ENCODE measurements around the gene TGFBR3L. TPM values are rescaled to one million over a fixed set of nuclear protein-coding genes. Genes with fewer than 3 reads are reported as not detected.

The TGFBR3L gene
- polyA plus RNA-seq, 3 donors = not detected

- H3K4me3 ChIP-seq (replicated peaks in 1 of 3; ENCODE audit: low read depth in 2 of 3, low read length in 3 of 3) = no peak overlapping the region
- no peak overlapping the region for H3K27ac ChIP-seq (ENCODE audit: low read depth in 1 of 2, low read length in 2 of 2)
- Mint-ChIP-seq H3K27ac (no peak overlapping the region), H3K9me3 (no peaks in the 10 kb centered on the region), H3K27me3 (ENCODE audit: low read depth in 3 of 3) (peaks cover 25 to 43% (median 30%) of the 10 kb centered on the region in 3 donors), H3K4me1 (peaks cover 3% of the 10 kb centered on the region), H3K36me3 (no peaks in the 10 kb centered on the region), H3K4me3 (no peak overlapping the region)
- intact Hi-C loops (cut with micrococcal nuclease) = no loop called here
- H3K4me1 ChIP-seq (ENCODE audit: control insufficient read depth in 1 of 2, insufficient read depth in 2 of 2, low read length in 2 of 2) = no peaks in the 10 kb centered on the region
- H4K20me1 ChIP-seq (ENCODE audit: insufficient read depth, low read length) = no peaks in the 10 kb centered on the region
- no peaks in the 10 kb centered on the region for H3K79me2 ChIP-seq (ENCODE audit: insufficient read depth, low read length)
- peaks cover 0 to 8% of the 10 kb centered on the region in 2 donors for H3K27me3 ChIP-seq (ENCODE audit: control insufficient read depth in 2 of 2, insufficient read depth in 2 of 2, low read length in 2 of 2)
- no peaks in the 10 kb centered on the region for H3K36me3 ChIP-seq (replicated peaks in 1 of 2; ENCODE audit: control insufficient read depth in 1 of 2, insufficient read depth in 2 of 2, low read length in 2 of 2)
- no peaks in the 10 kb centered on the region for H3K9me3 ChIP-seq (replicated peaks in 1 of 2; ENCODE audit: control insufficient read depth in 1 of 2, insufficient read depth in 1 of 2, low read length in 2 of 2)
- no peak overlapping the region for H3K4me2 ChIP-seq (replicated peaks; ENCODE audit: extremely low read depth, low read length, poor library complexity, severe bottlenecking)
- no peak for DNase-seq
- WGBS (ENCODE audit: insufficient coverage) = 71% methylated on average over 15 of the region's 18 CpGs
- H2AFZ ChIP-seq (ENCODE audit: insufficient read depth, low read depth, low read length, poor library complexity, severe bottlenecking) = no peak overlapping the region
- H3K9ac ChIP-seq (ENCODE audit: insufficient read depth, low read length, poor library complexity, severe bottlenecking) = no peak overlapping the region
- TF ChIP-seq, protein P1, sequence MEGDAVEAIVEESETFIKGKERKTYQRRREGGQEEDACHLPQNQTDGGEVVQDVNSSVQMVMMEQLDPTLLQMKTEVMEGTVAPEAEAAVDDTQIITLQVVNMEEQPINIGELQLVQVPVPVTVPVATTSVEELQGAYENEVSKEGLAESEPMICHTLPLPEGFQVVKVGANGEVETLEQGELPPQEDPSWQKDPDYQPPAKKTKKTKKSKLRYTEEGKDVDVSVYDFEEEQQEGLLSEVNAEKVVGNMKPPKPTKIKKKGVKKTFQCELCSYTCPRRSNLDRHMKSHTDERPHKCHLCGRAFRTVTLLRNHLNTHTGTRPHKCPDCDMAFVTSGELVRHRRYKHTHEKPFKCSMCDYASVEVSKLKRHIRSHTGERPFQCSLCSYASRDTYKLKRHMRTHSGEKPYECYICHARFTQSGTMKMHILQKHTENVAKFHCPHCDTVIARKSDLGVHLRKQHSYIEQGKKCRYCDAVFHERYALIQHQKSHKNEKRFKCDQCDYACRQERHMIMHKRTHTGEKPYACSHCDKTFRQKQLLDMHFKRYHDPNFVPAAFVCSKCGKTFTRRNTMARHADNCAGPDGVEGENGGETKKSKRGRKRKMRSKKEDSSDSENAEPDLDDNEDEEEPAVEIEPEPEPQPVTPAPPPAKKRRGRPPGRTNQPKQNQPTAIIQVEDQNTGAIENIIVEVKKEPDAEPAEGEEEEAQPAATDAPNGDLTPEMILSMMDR (IDR thresholded peaks at IDR 0.05) = no peak
These were observed 19.9 kb upstream of the TGFBR3L start for GRCh38 chr19:7894612-7895309.

- Histone ChIP-seq H3K4me1 (ENCODE audit: control insufficient read depth in 1 of 2, insufficient read depth in 2 of 2, low read length in 2 of 2) (no peaks in the 10 kb centered on the region), H3K27ac (ENCODE audit: low read depth in 1 of 2, low read length in 2 of 2) (no peak overlapping the region), H4K20me1 (ENCODE audit: insufficient read depth, low read length) (no peaks in the 10 kb centered on the region), H3K79me2 (ENCODE audit: insufficient read depth, low read length) (no peaks in the 10 kb centered on the region), H3K27me3 (ENCODE audit: control insufficient read depth in 2 of 2, insufficient read depth in 2 of 2, low read length in 2 of 2) (peaks cover 0 to 8% of the 10 kb centered on the region in 2 donors), H3K9ac (ENCODE audit: insufficient read depth, low read length, poor library complexity, severe bottlenecking) (no peak overlapping the region), H3K4me3 (replicated peaks in 1 of 3; ENCODE audit: low read depth in 2 of 3, low read length in 3 of 3) (no peak overlapping the region), H3K36me3 (replicated peaks in 1 of 2; ENCODE audit: control insufficient read depth in 1 of 2, insufficient read depth in 2 of 2, low read length in 2 of 2) (no peaks in the 10 kb centered on the region), H2AFZ (ENCODE audit: insufficient read depth, low read depth, low read length, poor library complexity, severe bottlenecking) (no peak overlapping the region), H3K9me3 (replicated peaks in 1 of 2; ENCODE audit: control insufficient read depth in 1 of 2, insufficient read depth in 1 of 2, low read length in 2 of 2) (no peaks in the 10 kb centered on the region), H3K4me2 (replicated peaks; ENCODE audit: extremely low read depth, low read length, poor library complexity, severe bottlenecking) (no peak overlapping the region)
- H3K27me3 Mint-ChIP-seq (ENCODE audit: low read depth in 3 of 3) = peaks cover 24 to 35% (median 25%) of the 10 kb centered on the region in 3 donors
- intact Hi-C loops (cut with micrococcal nuclease) = no loop called here
- 88% methylated on average over 12 of the region's 13 CpGs for WGBS (ENCODE audit: insufficient coverage)
- H3K4me3 Mint-ChIP-seq = no peak overlapping the region
- TF ChIP-seq, protein P1 (IDR thresholded peaks at IDR 0.05) = no peak
- no peak for DNase-seq
- H3K9me3 Mint-ChIP-seq = no peaks in the 10 kb centered on the region
- no peaks in the 10 kb centered on the region for H3K36me3 Mint-ChIP-seq
- peaks cover 3% of the 10 kb centered on the region for H3K4me1 Mint-ChIP-seq
- H3K27ac Mint-ChIP-seq = no peak overlapping the region
These were observed 19.1 kb upstream of the TGFBR3L start for GRCh38 chr19:7895565-7895964.
